Activated gamma-delta T cell treated with anti-CD3 and anti-CD28 coated beads, Interleukin-2, amount 50 U/mL, for 16 hours (primary cell): ENCODE results near the gene NKD1.

Experiments
- DNase-seq: peaks from one replicate; pipeline ENCODE4 v3.0.0-alpha.2; 2020; ENCODE audit warnings: low read depth

Gene NKD1

GRCh38 chr16:50613964-50614474, 65.8 kb downstream of the NKD1 start:
- no peak for DNase-seq

- DNase-seq: no peak
Measured at GRCh38 chr16:50614955-50615724, 66.9 kb downstream of the NKD1 start.

- DNase-seq: no peak
Measured at GRCh38 chr16:50615891-50616290, 67.7 kb downstream of the NKD1 start.

- DNase-seq: no peak
Measured at GRCh38 chr16:50616386-50616785, 68.2 kb downstream of the NKD1 start.

- no peak for DNase-seq
Measured at GRCh38 chr16:50616883-50617645, 68.9 kb downstream of the NKD1 start.

GRCh38 chr16:50617646-50618184, 69.5 kb downstream of the NKD1 start:
- DNase-seq: no peak

GRCh38 chr16:50618238-50618918, 70.2 kb downstream of the NKD1 start:
- DNase-seq: no peak

GRCh38 chr16:50619702-50620491, 71.7 kb downstream of the NKD1 start:
- no peak for DNase-seq

- DNase-seq: no peak
Measured at GRCh38 chr16:50620646-50621451, 72.7 kb downstream of the NKD1 start.

GRCh38 chr16:50621452-50621792, 73.2 kb downstream of the NKD1 start:
- DNase-seq: no peak

GRCh38 chr16:50622029-50622428, 73.8 kb downstream of the NKD1 start:
- DNase-seq: no peak

GRCh38 chr16:50622643-50623369, 74.6 kb downstream of the NKD1 start:
- DNase-seq: no peak

- DNase-seq: no peak
Measured at GRCh38 chr16:50624449-50624970, 76.3 kb downstream of the NKD1 start.

- no peak for DNase-seq
Measured at GRCh38 chr16:50625374-50625773, 77.2 kb downstream of the NKD1 start.

GRCh38 chr16:50626868-50627267, 78.7 kb downstream of the NKD1 start:
- DNase-seq: no peak

- DNase-seq: no peak
Measured at GRCh38 chr16:50627419-50627818, 79.2 kb downstream of the NKD1 start.

GRCh38 chr16:50628156-50628802, 80.1 kb downstream of the NKD1 start:
- DNase-seq: no peak

GRCh38 chr16:50629334-50629733, 81.1 kb downstream of the NKD1 start:
- DNase-seq: no peak

GRCh38 chr16:50630394-50631020, 82.3 kb downstream of the NKD1 start:
- no peak for DNase-seq
